DMS 273 (cell line): Measurements from ENCODE around the gene DPY19L3.
A peak's percentile ranks its signal among the peaks of the same experiment; 100 is the strongest.
"Not testable (repeated sequence)": the region's sequence is repeated elsewhere in the genome, so short reads cannot be mapped to it uniquely, and the experiment has no call there.

Source experiments
- DNase-seq: peaks from one replicate; lab custom pipeline; 2025; ENCODE audit not compliant: unreplicated experiment; lab: John Stamatoyannopoulos, UW

DPY19L3 gene

GRCh38 chr19:32442650-32443049 is 37.1 kb downstream of the DPY19L3 start:
- DNase-seq: no peak

GRCh38 chr19:32447534-32447933 is 42.0 kb downstream of the DPY19L3 start:
- DNase-seq: not testable (repeated sequence)

GRCh38 chr19:32448026-32448425 is 42.5 kb downstream of the DPY19L3 start:
- no peak for DNase-seq

GRCh38 chr19:32450217-32450616 is 44.6 kb downstream of the DPY19L3 start:
- DNase-seq: no peak

GRCh38 chr19:32453736-32454135 is 48.2 kb downstream of the DPY19L3 start:
- DNase-seq: no peak

- DNase-seq: no peak
Measured at GRCh38 chr19:32456406-32456805, 50.8 kb downstream of the DPY19L3 start.

GRCh38 chr19:32457571-32458158 is 52.1 kb downstream of the DPY19L3 start:
- no peak for DNase-seq

GRCh38 chr19:32458500-32459123 is 53.0 kb downstream of the DPY19L3 start:
- no peak for DNase-seq

GRCh38 chr19:32459204-32459865 is 53.8 kb downstream of the DPY19L3 start:
- DNase-seq: no peak

GRCh38 chr19:32460476-32460875 is 54.9 kb downstream of the DPY19L3 start:
- no peak for DNase-seq

GRCh38 chr19:32464279-32464678 is 58.7 kb downstream of the DPY19L3 start:
- peak; percentile 22 for DNase-seq

GRCh38 chr19:32465176-32465575 is 59.6 kb downstream of the DPY19L3 start:
- no peak for DNase-seq

GRCh38 chr19:32469795-32470194 is 64.2 kb downstream of the DPY19L3 start:
- no peak for DNase-seq

- no peak for DNase-seq
Measured at GRCh38 chr19:32471095-32471494, 65.5 kb downstream of the DPY19L3 start.

GRCh38 chr19:32471811-32472210 is 66.2 kb downstream of the DPY19L3 start:
- no peak for DNase-seq

GRCh38 chr19:32475141-32476031 is 69.8 kb downstream of the DPY19L3 start:
- DNase-seq: no peak

GRCh38 chr19:32476032-32476350 is 70.4 kb downstream of the DPY19L3 start:
- DNase-seq: no peak

- no peak for DNase-seq
Measured at GRCh38 chr19:32480321-32480720, 74.8 kb downstream of the DPY19L3 start.

- DNase-seq: no peak
Measured at GRCh38 chr19:32483574-32483973, 78.0 kb downstream of the DPY19L3 start.

- DNase-seq: no peak
Measured at GRCh38 chr19:32489971-32490370, 84.4 kb downstream of the DPY19L3 start.

- no peak for DNase-seq
Measured at GRCh38 chr19:32497391-32497790, 91.8 kb downstream of the DPY19L3 start.
